Fibroblast of lung (primary cell): ENCODE measurements around the gene IL36B.

Source experiments
- CTCF ChIP-seq, 2 donors: IDR thresholded peaks in 1 of 2; conservative IDR thresholded peaks in 1 of 2; 1 replicate in 1 of 2; 2 replicates in 1 of 2; pipeline ENCODE4 v1.5.1; 2011 to 2012; ENCODE audit warnings: low read length in 2 of 2, control low read depth in 1 of 2, inconsistent platforms in 1 of 2, low read depth in 1 of 2, mild to moderate bottlenecking in 1 of 2
- EZH2 ChIP-seq: IDR thresholded peaks from 2 replicates; pipeline ENCODE4 v1.5.1; 2012; ENCODE audit warnings: low read length, control low read depth, mild to moderate bottlenecking; ENCODE audit errors: missing control alignments

GRCh38 chr2:113021312-113021711, 31.4 kb downstream of the IL36B start:
- TF ChIP-seq CTCF (conservative IDR thresholded peaks at IDR 0.05 in 1 of 2, IDR thresholded peaks at IDR 0.05 in 1 of 2; ENCODE audit: low read depth in 1 of 2, low read length in 2 of 2) = no peak
- TF ChIP-seq EZH2 = no peak
